Kidney (tissue), 14 donors: Measurements from ENCODE around the gene PLAC8. TPM values are rescaled to one million over a fixed set of nuclear protein-coding genes. Genes with fewer than 3 reads are reported as not detected.
"Not testable (repeated sequence)": the region's sequence is repeated elsewhere in the genome, so short reads cannot be mapped to it uniquely, and the experiment has no call there.

Experiments used
- DNase-seq, 5 donors: peaks; one replicate each; pipeline ENCODE4 v3.0.0-alpha.2; 2013 to 2020
- FAIRE-seq: peaks from 2 replicates; lab custom pipeline; 2012; peaks lifted over from hg19 to GRCh38; lab: Jason Lieb, UNC
- H3K27ac ChIP-seq, 2 donors: one replicate each; pipeline ENCODE4 v1.7.0; 2013; ENCODE audit warnings: low read depth in 2 of 2, low read length in 2 of 2, inconsistent platforms in 1 of 2
- H3K27me3 ChIP-seq: one replicate; pipeline ENCODE4 v1.7.1; 2013; ENCODE audit warnings: low read length, inconsistent platforms; ENCODE audit not compliant: control insufficient read depth, insufficient read depth
- H3K36me3 ChIP-seq, 3 donors: one replicate each; pipeline versions ENCODE4 v1.7.0 to v1.7.1; 2013; ENCODE audit warnings: low read length in 3 of 3, control low read depth in 1 of 3, inconsistent platforms in 1 of 3; ENCODE audit not compliant: insufficient read depth in 3 of 3, control insufficient read depth in 2 of 3
- H3K4me1 ChIP-seq, 3 donors: one replicate each; pipeline versions ENCODE4 v1.7.0 to v1.7.1; 2013; ENCODE audit warnings: low read length in 3 of 3, inconsistent platforms in 1 of 3, low read depth in 1 of 3; ENCODE audit not compliant: control insufficient read depth in 2 of 3, insufficient read depth in 2 of 3
- H3K4me3 ChIP-seq, 3 donors: one replicate each; pipeline versions ENCODE4 v1.7.0 to v1.8.1; 2013; ENCODE audit warnings: low read length in 3 of 3, control low read depth in 1 of 3, inconsistent platforms in 1 of 3
- H3K9ac ChIP-seq, 3 donors: one replicate each; pipeline versions ENCODE4 v1.7.0 to v1.7.1; 2013; ENCODE audit warnings: low read length in 3 of 3, control low read depth in 1 of 3, inconsistent platforms in 1 of 3
- H3K9me3 ChIP-seq, 3 donors: one replicate each; pipeline versions ENCODE4 v1.7.0 to v1.7.1; 2013; ENCODE audit warnings: low read length in 3 of 3, control low read depth in 1 of 3, inconsistent platforms in 1 of 3; ENCODE audit not compliant: control insufficient read depth in 2 of 3, insufficient read depth in 1 of 3
- CTCF ChIP-seq: IDR thresholded peaks from 3 replicates; pipeline ENCODE4 v1.5.1; 2012; ENCODE audit warnings: mild to moderate bottlenecking, moderate library complexity, borderline replicate concordance; ENCODE audit not compliant: insufficient read depth; ENCODE audit errors: extremely low read depth
- intact Hi-C: fragments of 100-400 bp; cut with DNase I; formaldehyde crosslinking; loops from one replicate; pipeline ENCODE4 v1.11.1; 2022
- polyA plus RNA-seq: library from polyadenylated mRNA; stranded (reverse); fragments of 350-450 nt; fragmentation: Illumina TruSeq; extraction: RNeasy Lipid Tissue Mini Kit (QIAGEN cat#74804); gene quantifications from one replicate; pipeline ENCODE4 v1.2.3, GENCODE V29; 2014; ENCODE audit warnings: low read depth, low replicate concordance; ENCODE audit not compliant: insufficient read depth
- total RNA-seq: library from RNA; stranded (reverse); fragmentation: NEBNext Ultra II Directional; extraction: Animal tissue kit (Norgen Biotek cat#: 25700); gene quantifications from one replicate; pipeline ENCODE4 v1.2.1, GENCODE V29; 2021
- donor health status: control.
- donor health status: control.
- donor health status: control.
- donor health status: control.
- donor health status: control.
- donor health status: DM: yes; HTN: yes; CAD: no.
- donor health status: Normal renal cell carcinoma (clear cell type).

Gene PLAC8
- total and polyA plus RNA-seq, 2 donors from 2014 or later = 3.6 to 10.3 TPM

GRCh38 chr4:83089410-83090157, 24.9 kb downstream of the PLAC8 start:
- Histone ChIP-seq H3K4me3 (no peak overlapping the region), H3K36me3 (no peaks in the 10 kb centered on the region), H3K4me1 (no peaks in the 10 kb centered on the region), H3K9ac (no peak overlapping the region), H3K27ac (no peak overlapping the region), H3K9me3 (no peaks in the 10 kb centered on the region), H3K27me3 (no peaks in the 10 kb centered on the region)
- no peak for TF ChIP-seq CTCF
- DNase-seq (no peak), FAIRE-seq (no peak)
- intact Hi-C loops = loop anchor here (10.0 kb wide), 1 partner anchor 145 kb away; no protein-coding TSS in a partner anchor

GRCh38 chr4:83084956-83085355, 29.6 kb downstream of the PLAC8 start:
- not testable (repeated sequence) for H3K4me3 ChIP-seq, DNase-seq, H3K27ac ChIP-seq, H3K9ac ChIP-seq, H3K36me3 ChIP-seq, H3K4me1 ChIP-seq, H3K9me3 ChIP-seq, H3K27me3 ChIP-seq, FAIRE-seq
- intact Hi-C loops = loop anchor here (10.0 kb wide), 1 partner anchor 150 kb away; no protein-coding TSS in a partner anchor

- Histone ChIP-seq H3K9ac (no peak overlapping the region), H3K4me1 (no peaks in the 10 kb centered on the region), H3K27me3 (no peaks in the 10 kb centered on the region), H3K9me3 (no peaks in the 10 kb centered on the region), H3K4me3 (no peak overlapping the region), H3K27ac (no peak overlapping the region), H3K36me3 (no peaks in the 10 kb centered on the region)
- FAIRE-seq (no peak), DNase-seq (no peak)
- TF ChIP-seq CTCF = no peak
- intact Hi-C loops = loop anchor here (10.0 kb wide), 1 partner anchor 151 kb away; no protein-coding TSS in a partner anchor
These were observed 30.5 kb downstream of the PLAC8 start for GRCh38 chr4:83083925-83084475.

GRCh38 chr4:83082777-83083176, 31.8 kb downstream of the PLAC8 start:
- H3K9ac ChIP-seq = no peak overlapping the region
- TF ChIP-seq CTCF = no peak
- no peak for DNase-seq
- H3K4me1 ChIP-seq = no peaks in the 10 kb centered on the region
- H3K9me3 ChIP-seq = no peaks in the 10 kb centered on the region
- no peaks in the 10 kb centered on the region for H3K36me3 ChIP-seq
- intact Hi-C loops = loop anchor here (10.0 kb wide), 1 partner anchor 152 kb away; no protein-coding TSS in a partner anchor
- H3K27me3 ChIP-seq = no peaks in the 10 kb centered on the region
- no peak overlapping the region for H3K4me3 ChIP-seq
- FAIRE-seq = no peak
- H3K27ac ChIP-seq = no peak overlapping the region
